ENCODE results near the gene BAG5. TPM values are rescaled to one million over a fixed set of nuclear protein-coding genes. Genes with fewer than 3 reads are reported as not detected.

BAG5 gene
- polyA plus RNA-seq, 1 experiment, result 12.5 TPM

GRCh38 chr14:103555559-103556337 is 6.7 kb downstream of the BAG5 start:
- ChIA-PET CTCF (interaction anchor here (1.2 to 4.1 kb wide), 2 partner anchors 8 to 9 kb away, joined by 3 to 22 read pairs; no protein-coding TSS in a partner anchor), POLR2A (no interaction called here)
- no peak for DNase-seq (ENCODE audit: low read depth, low spot score)
- no peak overlapping the region for H3K27ac ChIP-seq (ENCODE audit: low read depth, low read length)
- H3K27me3 ChIP-seq (ENCODE audit: control insufficient read depth, insufficient read depth, low read length), result no peaks in the 10 kb centered on the region
- TF ChIP-seq CTCF (IDR thresholded peaks at IDR 0.05; ENCODE audit: low read depth, low read length), result no peak
- no peaks in the 10 kb centered on the region; the same call in 1 of the 2 replicates for H3K9me3 ChIP-seq (ENCODE audit: control insufficient read depth, insufficient read depth, low read length)
- H3K4me3 ChIP-seq (ENCODE audit: low read depth, low read length), result no peak overlapping the region

GRCh38 chr14:103552846-103553210 is 9.6 kb downstream of the BAG5 start:
- ChIA-PET CTCF (interaction anchor here (1.5 to 4.4 kb wide), 3 partner anchors 10 to 34 kb away, joined by 3 to 24 read pairs (median 4); no protein-coding TSS in a partner anchor), POLR2A (interaction anchor here (0.7 to 1.0 kb wide), 2 partner anchors 11 to 219 kb away, joined by 3 to 5 read pairs; partner anchors contain the start of gene EIF5)
- DNase-seq (ENCODE audit: low read depth, low spot score), result no peak
- no peaks in the 10 kb centered on the region for H3K27me3 ChIP-seq (ENCODE audit: control insufficient read depth, insufficient read depth, low read length)
- no peaks in the 10 kb centered on the region; the same call in 1 of the 2 replicates for H3K9me3 ChIP-seq (ENCODE audit: control insufficient read depth, insufficient read depth, low read length)
- no peak overlapping the region for H3K27ac ChIP-seq (ENCODE audit: low read depth, low read length)
- TF ChIP-seq CTCF (IDR thresholded peaks at IDR 0.05; ENCODE audit: low read depth, low read length), result no peak
- H3K4me3 ChIP-seq (ENCODE audit: low read depth, low read length), result no peak overlapping the region

DNA sequence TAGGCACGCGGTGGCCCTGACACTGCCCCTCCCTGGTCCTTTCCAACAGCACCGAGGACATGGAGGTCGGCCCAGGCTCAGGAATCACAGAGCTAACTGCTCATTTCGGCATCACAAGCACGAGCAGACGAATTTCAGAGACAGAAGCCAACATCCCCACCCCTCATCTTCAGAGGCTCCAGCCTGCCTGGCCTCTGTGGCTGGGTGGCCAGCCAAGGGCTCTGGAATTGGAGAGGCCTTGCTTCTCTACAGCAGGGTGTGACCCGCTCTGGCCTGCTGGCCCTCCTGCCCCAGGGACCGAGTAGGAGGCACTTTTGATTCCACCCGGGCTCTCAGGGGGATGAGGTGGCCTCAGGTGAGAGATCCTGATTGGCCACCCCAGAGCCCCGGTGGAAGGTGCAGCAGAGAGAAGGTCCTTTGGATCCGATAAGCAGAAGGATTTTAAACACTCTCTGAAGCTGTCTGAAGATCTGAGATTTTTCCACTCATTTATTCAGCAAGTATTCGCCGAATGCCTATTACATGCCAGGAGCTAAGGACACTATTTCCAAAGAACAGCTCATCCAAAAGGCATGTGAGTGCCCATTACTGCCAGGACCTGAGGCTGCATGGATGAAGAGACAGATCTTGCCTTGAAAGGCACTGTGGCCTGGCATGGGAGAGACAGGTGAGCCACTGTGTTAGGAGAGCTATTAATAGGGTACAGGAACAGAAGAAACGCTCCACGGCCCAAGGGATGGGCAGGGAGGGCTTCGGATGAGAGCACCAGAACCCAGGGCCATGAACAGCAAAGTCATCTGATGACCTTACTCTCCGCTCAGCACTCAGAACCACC is 10.2 kb downstream of the BAG5 start:
- DNase-seq (ENCODE audit: low read depth, low spot score), result no peak
- ChIA-PET POLR2A (interaction anchor here (0.7 to 1.0 kb wide), 2 partner anchors 10 to 218 kb away, joined by 3 to 5 read pairs; partner anchors contain the start of gene EIF5), CTCF (interaction anchor here (1.5 to 4.4 kb wide), 2 partner anchors 12 to 34 kb away, joined by 3 to 24 read pairs; no protein-coding TSS in a partner anchor)
- no peaks in the 10 kb centered on the region; the same call in 1 of the 2 replicates for H3K9me3 ChIP-seq (ENCODE audit: control insufficient read depth, insufficient read depth, low read length)
- H3K27me3 ChIP-seq (ENCODE audit: control insufficient read depth, insufficient read depth, low read length), result no peaks in the 10 kb centered on the region
- H3K4me3 ChIP-seq (ENCODE audit: low read depth, low read length), result no peak overlapping the region
- no peak overlapping the region for H3K27ac ChIP-seq (ENCODE audit: low read depth, low read length)
- TF ChIP-seq CTCF (IDR thresholded peaks at IDR 0.05; ENCODE audit: low read depth, low read length), result no peak

DNA sequence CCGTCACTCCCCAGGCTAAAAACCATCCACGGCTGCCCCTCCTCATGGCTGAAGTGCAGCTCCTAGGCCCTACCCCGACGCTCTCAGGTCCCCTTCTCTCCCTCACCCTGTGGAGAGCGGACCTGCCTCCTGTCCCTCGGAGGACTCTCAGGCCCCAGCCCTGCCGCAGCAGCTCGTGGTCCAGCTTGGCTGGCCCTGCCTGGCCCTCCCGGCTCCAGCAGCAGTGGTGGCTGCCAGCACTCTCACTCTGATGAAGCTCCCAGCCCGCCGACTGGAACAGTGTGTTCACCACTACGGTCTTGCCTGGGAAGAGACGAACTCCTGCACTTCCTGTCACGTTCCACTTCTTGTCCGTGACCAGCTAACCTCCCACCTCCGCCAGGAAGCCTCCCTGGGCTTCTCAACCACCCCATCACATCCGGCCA is 11.1 kb downstream of the BAG5 start:
- ChIA-PET POLR2A (no interaction called here), CTCF (interaction anchor here (1.5 to 4.4 kb wide), 2 partner anchors 11 to 33 kb away, joined by 3 to 24 read pairs; no protein-coding TSS in a partner anchor)
- Histone ChIP-seq H3K27ac (ENCODE audit: low read depth, low read length) (no peak overlapping the region), H3K27me3 (ENCODE audit: control insufficient read depth, insufficient read depth, low read length) (no peaks in the 10 kb centered on the region), H3K4me3 (ENCODE audit: low read depth, low read length) (no peak overlapping the region), H3K9me3 (ENCODE audit: control insufficient read depth, insufficient read depth, low read length) (no peaks in the 10 kb centered on the region; the same call in 1 of the 2 replicates)
- no peak for TF ChIP-seq CTCF (IDR thresholded peaks at IDR 0.05; ENCODE audit: low read depth, low read length)
- no peak for DNase-seq (ENCODE audit: low read depth, low spot score)

Measured in AG04450 (cell line).